HepG2 (cell line): ENCODE data around the gene JPH4. TPM values are rescaled to one million over a fixed set of nuclear protein-coding genes. Genes with fewer than 3 reads are reported as not detected.
A peak's percentile ranks its signal among the peaks of the same experiment; 100 is the strongest.

Experiments used
- CHCHD3 ChIP-seq: sonication (generic); formaldehyde crosslinking; IDR thresholded peaks from 2 replicates; pipeline ENCODE4 v1.8.0; 2022; ENCODE audit warnings: mild to moderate bottlenecking, missing genetic modification reagents, moderate library complexity
- CREB1 ChIP-seq, 2 experiments: fragments of 450-650 bp in 1 of 2; IDR thresholded peaks; 2 replicates each; pipeline ENCODE4 v1.6.1; 2016 to 2017; ENCODE audit warnings: control low read depth in 1 of 2, mild to moderate bottlenecking in 1 of 2, missing compliant biosample characterization in 1 of 2, missing genetic modification characterization in 1 of 2
- EED ChIP-seq: sonication (generic); formaldehyde crosslinking; IDR thresholded peaks from 2 replicates; pipeline ENCODE4 v1.5.0; 2020; ENCODE audit warnings: mild to moderate bottlenecking, missing genetic modification reagents
- FOSL2 ChIP-seq: sonication (generic); formaldehyde crosslinking; IDR thresholded peaks from 2 replicates; pipeline ENCODE4 v1.4.0; 2020; ENCODE audit warnings: missing genetic modification reagents
- HDAC1 ChIP-seq: sonication (generic); formaldehyde crosslinking; IDR thresholded peaks from 2 replicates; pipeline ENCODE4 v1.5.1; 2020; ENCODE audit warnings: mild to moderate bottlenecking, missing genetic modification reagents
- HNRNPLL ChIP-seq: fragments of 200-400 bp; formaldehyde crosslinking; IDR thresholded peaks from 2 replicates; pipeline ENCODE4 v1.6.1; 2017; ENCODE audit warnings: mild to moderate bottlenecking, low read depth, low read length; ENCODE audit not compliant: poor library complexity, severe bottlenecking
- HOXA5 ChIP-seq: sonication (generic); formaldehyde crosslinking; IDR thresholded peaks from 2 replicates; pipeline ENCODE4 v1.4.0; 2020; ENCODE audit warnings: missing genetic modification reagents
- KLF13 ChIP-seq: sonication (generic); formaldehyde crosslinking; IDR thresholded peaks from 2 replicates; pipeline ENCODE4 v1.4.0; 2020; ENCODE audit warnings: mild to moderate bottlenecking, missing genetic modification reagents
- KLF6 ChIP-seq: IDR thresholded peaks from 2 replicates; pipeline ENCODE4 v1.8.0; 2016; ENCODE audit warnings: missing biosample characterization, missing genetic modification reagents
- NFRKB ChIP-seq: fragments of 450-650 bp; IDR thresholded peaks from 2 replicates; pipeline ENCODE4 v1.6.1; 2017
- PITX1 ChIP-seq: sonication (generic); formaldehyde crosslinking; IDR thresholded peaks from 2 replicates; pipeline ENCODE4 v1.5.1; 2020; ENCODE audit warnings: mild to moderate bottlenecking, missing genetic modification reagents
- POLR2AphosphoS5 ChIP-seq: IDR thresholded peaks from 2 replicates; pipeline ENCODE4 v1.6.1; 2012; ENCODE audit warnings: low read depth, low read length
- PPARG ChIP-seq: conservative IDR thresholded peaks from 2 replicates; pipeline ENCODE4 v1.6.1; 2016; ENCODE audit warnings: missing biosample characterization, missing genetic modification reagents
- RAD51 ChIP-seq: fragments of 450-650 bp; IDR thresholded peaks from 2 replicates; pipeline ENCODE4 v1.6.1; 2016; ENCODE audit warnings: borderline replicate concordance
- SOX5 ChIP-seq: IDR thresholded peaks from 2 replicates; pipeline ENCODE4 v1.6.1; 2016; ENCODE audit warnings: borderline replicate concordance
- STAG1 ChIP-seq: sonication (generic); formaldehyde crosslinking; IDR thresholded peaks from 2 replicates; pipeline ENCODE4 v1.4.0; 2020; ENCODE audit warnings: missing genetic modification reagents
- TAF15 ChIP-seq: fragments of 200-400 bp; formaldehyde crosslinking; IDR thresholded peaks from one replicate; pipeline ENCODE4 v1.6.1; 2018; ENCODE audit warnings: mild to moderate bottlenecking, low read depth, low read length; ENCODE audit not compliant: poor library complexity, severe bottlenecking
- TSC22D2 ChIP-seq: sonication (generic); formaldehyde crosslinking; IDR thresholded peaks from 2 replicates; pipeline ENCODE4 v1.5.1; 2020; ENCODE audit warnings: missing genetic modification reagents, mild to moderate bottlenecking, borderline replicate concordance
- ZNF430 ChIP-seq: sonication (generic); formaldehyde crosslinking; IDR thresholded peaks from 2 replicates; pipeline ENCODE4 v1.9.0; 2021; ENCODE audit warnings: mild to moderate bottlenecking, missing genetic modification reagents
- ZNF446 ChIP-seq: sonication (generic); formaldehyde crosslinking; IDR thresholded peaks from 2 replicates; pipeline ENCODE4 v1.5.0; 2020; ENCODE audit warnings: mild to moderate bottlenecking, missing genetic modification reagents
- polyA plus RNA-seq, 8 experiments: library from polyadenylated mRNA; depleted of rRNA in 3 of 8; stranded (reverse) in 7 of 8; unstranded in 1 of 8; fragments of >200 nt; fragmentation: Illumina TruSeq in 4 of 8; extraction: Trizol in 4 of 8; gene quantifications; 2 replicates each; pipeline versions ENCODE4 v1.2.1 to v1.2.3, GENCODE V29; 2011 to 2016; ENCODE audit warnings: low read depth in 4 of 8, missing spikeins in 1 of 8, mixed read lengths in 1 of 8; ENCODE audit not compliant: insufficient read depth in 1 of 8
- total RNA-seq, 5 experiments: library from RNA; depleted of rRNA; stranded (reverse); fragments of >200 nt; fragmentation: Illumina TruSeq; extraction: Trizol; gene quantifications; 2 replicates each; pipeline ENCODE4 v1.2.3, GENCODE V29; 2016; ENCODE audit warnings: low read depth in 1 of 5
- TF ChIP-seq, protein P1 (sequence below): sonication (generic); formaldehyde crosslinking; IDR thresholded peaks from 2 replicates; pipeline ENCODE4 v1.4.0; 2020; ENCODE audit warnings: missing genetic modification reagents, borderline replicate concordance
- TF ChIP-seq, protein P2 (sequence below): IDR thresholded peaks from 2 replicates; pipeline ENCODE4 v1.6.1; 2016; ENCODE audit warnings: missing genetic modification reagents, missing compliant biosample characterization
- TF ChIP-seq, protein P3 (sequence below): sonication (generic); formaldehyde crosslinking; IDR thresholded peaks from 2 replicates; pipeline ENCODE4 v1.8.1; 2023; ENCODE audit warnings: mild to moderate bottlenecking, missing genetic modification reagents

JPH4 gene
- total and polyA plus RNA-seq, 2 of the 13 experiments (the other 11 are each of a cell fraction or from before 2014, with no cell fraction given) = 0.08 to 0.22 TPM

DNA sequence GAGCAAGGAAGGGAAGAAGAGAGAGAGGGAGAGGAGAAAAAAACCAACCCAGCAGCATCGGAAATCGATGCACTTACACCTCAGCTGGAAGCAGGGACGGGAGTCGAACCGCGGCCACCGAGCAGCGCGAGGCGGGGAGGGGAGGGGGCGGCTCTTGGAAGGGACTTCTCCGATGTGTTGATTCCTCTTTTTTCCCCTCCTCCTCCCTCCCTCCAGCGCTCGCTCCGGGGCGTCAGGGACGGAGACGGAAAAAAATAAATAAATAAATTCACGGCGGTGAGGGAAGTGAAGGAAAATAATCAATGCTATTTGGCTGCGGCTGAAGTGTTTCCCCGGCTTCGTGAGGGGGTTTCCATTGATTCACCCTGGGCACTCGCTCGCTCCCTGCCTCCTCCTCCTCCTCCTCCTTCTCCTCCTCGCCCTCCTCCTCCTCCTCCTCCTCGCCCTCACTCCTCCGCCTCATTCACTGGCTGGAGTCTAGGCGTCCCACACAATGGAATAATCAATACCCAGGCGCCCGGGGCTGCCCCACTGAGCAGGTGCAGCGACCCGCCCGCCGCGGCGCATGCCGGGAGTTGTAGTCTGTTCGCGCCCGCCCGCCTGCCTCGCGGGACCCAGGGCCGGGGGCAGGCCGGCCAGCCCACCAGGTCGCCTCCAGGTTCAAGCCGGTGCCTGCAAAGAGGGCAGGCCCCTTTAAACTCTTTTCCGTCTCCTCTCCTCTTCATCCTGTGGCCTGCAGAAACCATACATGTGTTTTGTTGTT, 27.1 kb downstream of the JPH4 start, which contains the start of gene ZFHX2 (continued):
- TF ChIP-seq CHCHD3 (CRISPR knock-in tag) (peak; percentile 91), ZNF430 (CRISPR knock-in tag) (peak; percentile 92; the same call in 1 of the 2 replicates), HDAC1 (peak; percentile 98), KLF6 (CRISPR knock-in tag) (peak; percentile 88), PITX1 (CRISPR knock-in tag) (no peak; the same call in 1 of the 2 replicates), CREB1 (IDR thresholded peaks at IDR 0.05) (no peak), CREB1 (CRISPR knock-in tag; IDR thresholded peaks at IDR 0.05) (no peak), POLR2AphosphoS5 (peak; percentile 84), HOXA5 (CRISPR knock-in tag) (peak; percentile 72), ZNF446 (CRISPR knock-in tag) (0 out of 2 replicates have a peak, but pooled peaks have one; percentile 66), STAG1 (CRISPR knock-in tag) (no peak), PPARG (CRISPR knock-in tag) (peak; percentile 60), RAD51 (no peak), TAF15 (no peak), HNRNPLL (peak; percentile 78), FOSL2 (no peak; the same call in 1 of the 2 replicates), EED (CRISPR knock-in tag) (peak; percentile 88), TSC22D2 (peak; percentile 22; the same call in 1 of the 2 replicates), SOX5 (CRISPR knock-in tag) (peak; percentile 35; the same call in 1 of the 2 replicates), KLF13 (0 out of 2 replicates have a peak, but pooled peaks have one; percentile 37), NFRKB (no peak)
- TF ChIP-seq, protein P1, sequence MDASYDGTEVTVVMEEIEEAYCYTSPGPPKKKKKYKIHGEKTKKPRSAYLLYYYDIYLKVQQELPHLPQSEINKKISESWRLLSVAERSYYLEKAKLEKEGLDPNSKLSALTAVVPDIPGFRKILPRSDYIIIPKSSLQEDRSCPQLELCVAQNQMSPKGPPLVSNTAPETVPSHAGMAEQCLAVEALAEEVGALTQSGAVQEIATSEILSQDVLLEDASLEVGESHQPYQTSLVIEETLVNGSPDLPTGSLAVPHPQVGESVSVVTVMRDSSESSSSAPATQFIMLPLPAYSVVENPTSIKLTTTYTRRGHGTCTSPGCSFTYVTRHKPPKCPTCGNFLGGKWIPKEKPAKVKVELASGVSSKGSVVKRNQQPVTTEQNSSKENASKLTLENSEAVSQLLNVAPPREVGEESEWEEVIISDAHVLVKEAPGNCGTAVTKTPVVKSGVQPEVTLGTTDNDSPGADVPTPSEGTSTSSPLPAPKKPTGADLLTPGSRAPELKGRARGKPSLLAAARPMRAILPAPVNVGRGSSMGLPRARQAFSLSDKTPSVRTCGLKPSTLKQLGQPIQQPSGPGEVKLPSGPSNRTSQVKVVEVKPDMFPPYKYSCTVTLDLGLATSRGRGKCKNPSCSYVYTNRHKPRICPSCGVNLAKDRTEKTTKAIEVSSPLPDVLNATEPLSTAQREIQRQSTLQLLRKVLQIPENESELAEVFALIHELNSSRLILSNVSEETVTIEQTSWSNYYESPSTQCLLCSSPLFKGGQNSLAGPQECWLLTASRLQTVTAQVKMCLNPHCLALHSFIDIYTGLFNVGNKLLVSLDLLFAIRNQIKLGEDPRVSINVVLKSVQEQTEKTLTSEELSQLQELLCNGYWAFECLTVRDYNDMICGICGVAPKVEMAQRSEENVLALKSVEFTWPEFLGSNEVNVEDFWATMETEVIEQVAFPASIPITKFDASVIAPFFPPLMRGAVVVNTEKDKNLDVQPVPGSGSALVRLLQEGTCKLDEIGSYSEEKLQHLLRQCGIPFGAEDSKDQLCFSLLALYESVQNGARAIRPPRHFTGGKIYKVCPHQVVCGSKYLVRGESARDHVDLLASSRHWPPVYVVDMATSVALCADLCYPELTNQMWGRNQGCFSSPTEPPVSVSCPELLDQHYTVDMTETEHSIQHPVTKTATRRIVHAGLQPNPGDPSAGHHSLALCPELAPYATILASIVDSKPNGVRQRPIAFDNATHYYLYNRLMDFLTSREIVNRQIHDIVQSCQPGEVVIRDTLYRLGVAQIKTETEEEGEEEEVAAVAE (CRISPR knock-in tag) = peak; percentile 91
- TF ChIP-seq, protein P2, sequence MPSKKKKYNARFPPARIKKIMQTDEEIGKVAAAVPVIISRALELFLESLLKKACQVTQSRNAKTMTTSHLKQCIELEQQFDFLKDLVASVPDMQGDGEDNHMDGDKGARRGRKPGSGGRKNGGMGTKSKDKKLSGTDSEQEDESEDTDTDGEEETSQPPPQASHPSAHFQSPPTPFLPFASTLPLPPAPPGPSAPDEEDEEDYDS (CRISPR knock-in tag) = 0 out of 2 replicates have a peak, but pooled peaks have one; percentile 66
- TF ChIP-seq, protein P3, sequence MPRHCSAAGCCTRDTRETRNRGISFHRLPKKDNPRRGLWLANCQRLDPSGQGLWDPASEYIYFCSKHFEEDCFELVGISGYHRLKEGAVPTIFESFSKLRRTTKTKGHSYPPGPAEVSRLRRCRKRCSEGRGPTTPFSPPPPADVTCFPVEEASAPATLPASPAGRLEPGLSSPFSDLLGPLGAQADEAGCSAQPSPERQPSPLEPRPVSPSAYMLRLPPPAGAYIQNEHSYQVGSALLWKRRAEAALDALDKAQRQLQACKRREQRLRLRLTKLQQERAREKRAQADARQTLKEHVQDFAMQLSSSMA = no peak
